GM12878 (cell line): ENCODE data around the gene PLEKHM1. TPM values are rescaled to one million over a fixed set of nuclear protein-coding genes. Genes with fewer than 3 reads are reported as not detected.

Experiments
- CUX1 ChIP-seq: IDR thresholded peaks from 2 replicates; pipeline ENCODE4 v1.6.1; 2012; ENCODE audit warnings: improper control_type of control experiment, low read depth, low read length; ENCODE audit not compliant: insufficient replicate concordance
- EGR1 ChIP-seq, 2 experiments: IDR thresholded peaks; 1 replicate in 1 of 2; 2 replicates in 1 of 2; pipeline ENCODE4 v1.6.1; 2011 to 2012; ENCODE audit warnings: low read depth in 2 of 2, low read length in 2 of 2, borderline replicate concordance in 1 of 2, mild to moderate bottlenecking in 1 of 2, moderate library complexity in 1 of 2
- ESRRA ChIP-seq: IDR thresholded peaks from 2 replicates; pipeline ENCODE4 v1.6.1; 2012; ENCODE audit warnings: mild to moderate bottlenecking, low read length, improper control_type of control experiment
- GABPA ChIP-seq: IDR thresholded peaks from 2 replicates; pipeline ENCODE4 v1.6.1; 2014; ENCODE audit warnings: antibody characterized with exemption, low read depth, mild to moderate bottlenecking, inconsistent platforms
- HDGF ChIP-seq: fragments of 450-650 bp; IDR thresholded peaks from 2 replicates; pipeline ENCODE4 v1.6.1; 2016; ENCODE audit warnings: antibody characterized with exemption
- MLLT1 ChIP-seq: fragments of 450-650 bp; IDR thresholded peaks from 2 replicates; pipeline ENCODE4 v1.6.1; 2016; ENCODE audit warnings: mild to moderate bottlenecking
- MYC ChIP-seq: IDR thresholded peaks from 2 replicates; pipeline ENCODE4 v1.6.1; 2011; ENCODE audit warnings: mild to moderate bottlenecking, low read length, moderate library complexity, inconsistent platforms; ENCODE audit not compliant: insufficient read depth, insufficient replicate concordance, insufficient read length, severe bottlenecking
- NR2F1 ChIP-seq: fragments of 450-650 bp; conservative IDR thresholded peaks from 2 replicates; pipeline ENCODE4 v1.6.1; 2017; ENCODE audit warnings: mild to moderate bottlenecking
- RAD51 ChIP-seq: fragments of 450-650 bp; IDR thresholded peaks from 2 replicates; pipeline ENCODE4 v1.6.1; 2016; ENCODE audit warnings: moderate library complexity, mild to moderate bottlenecking, inconsistent platforms
- SMAD5 ChIP-seq: IDR thresholded peaks from 2 replicates; pipeline ENCODE4 v1.6.1; 2016; ENCODE audit warnings: antibody characterized with exemption, low read depth
- SPI1 ChIP-seq: IDR thresholded peaks from 2 replicates; pipeline ENCODE4 v1.6.1; 2011; ENCODE audit warnings: low read depth, mild to moderate bottlenecking, low read length, moderate library complexity, borderline replicate concordance; ENCODE audit not compliant: insufficient read depth
- SREBF2 ChIP-seq: IDR thresholded peaks from 2 replicates; pipeline ENCODE4 v1.6.1; 2012; ENCODE audit warnings: mild to moderate bottlenecking, low read length
- STAT3 ChIP-seq: IDR thresholded peaks from 2 replicates; pipeline ENCODE4 v1.6.1; 2011; ENCODE audit warnings: low read depth, low read length, improper control_type of control experiment
- SUPT20H ChIP-seq: IDR thresholded peaks from 2 replicates; pipeline ENCODE4 v1.6.1; 2011; ENCODE audit warnings: low read depth, mild to moderate bottlenecking, low read length, moderate library complexity, borderline replicate concordance; ENCODE audit not compliant: control insufficient read depth
- TCF3 ChIP-seq: IDR thresholded peaks from 2 replicates; pipeline ENCODE4 v1.6.1; 2012; ENCODE audit warnings: low read depth, mild to moderate bottlenecking, low read length, borderline replicate concordance; ENCODE audit not compliant: insufficient read depth
- TCF7 ChIP-seq: IDR thresholded peaks from 2 replicates; pipeline ENCODE4 v1.6.1; 2014; ENCODE audit warnings: antibody characterized with exemption, borderline replicate concordance
- ZSCAN29 ChIP-seq: fragments of 450-650 bp; IDR thresholded peaks from 2 replicates; pipeline ENCODE4 v1.6.1; 2017; ENCODE audit warnings: mild to moderate bottlenecking, moderate library complexity
- polyA plus RNA-seq, 11 experiments: library from polyadenylated mRNA; depleted of rRNA in 4 of 11; unstranded in 6 of 11; stranded (reverse) in 5 of 11; fragments of >200 nt; fragmentation: Nextera tagmentation in 4 of 11; fragmentation: Illumina TruSeq in 1 of 11; extraction: Ambion mirVana in 4 of 11; extraction: Trizol in 1 of 11; gene quantifications; 1 replicate in 1 of 11; 2 replicates in 10 of 11; pipeline versions ENCODE4 v1.2.1 to v1.2.3, GENCODE V29; 2011 to 2016; ENCODE audit warnings: inconsistent platforms in 2 of 11, missing spikeins in 2 of 11, low read depth in 1 of 11
- total RNA-seq, 4 experiments: library from RNA; depleted of rRNA in 3 of 4; stranded (reverse); fragments of >200 nt in 3 of 4; fragmentation: Illumina TruSeq in 1 of 4; extraction: Trizol in 1 of 4; gene quantifications; 2 replicates each; pipeline versions ENCODE4 v1.2.1 to v1.2.3, GENCODE V29; 2013 to 2021
- TF ChIP-seq, protein P1 (sequence below): IDR thresholded peaks from 2 replicates; pipeline ENCODE4 v1.6.1; 2011; ENCODE audit warnings: borderline replicate concordance, low read depth, mild to moderate bottlenecking, moderate library complexity, mixed read lengths, low read length; ENCODE audit not compliant: insufficient read depth; ENCODE audit errors: extremely low read length
- TF ChIP-seq, protein P2 (sequence below): fragments of 150-350 bp; IDR thresholded peaks from 2 replicates; pipeline ENCODE4 v1.6.1; 2014; ENCODE audit warnings: mild to moderate bottlenecking, low read depth, low read length
- TF ChIP-seq, protein P3 (sequence below): fragments of 450-650 bp; IDR thresholded peaks from 2 replicates; pipeline ENCODE4 v1.6.1; 2014; ENCODE audit warnings: mild to moderate bottlenecking

Gene PLEKHM1
- total and polyA plus RNA-seq, 10 of the 15 experiments (the other 5 are each of a cell fraction or from before 2014, with no cell fraction given): 0.21 to 27.8 (median 9.4) TPM

GRCh38 chr17:45428050-45428617 lies 62.4 kb downstream of the PLEKHM1 start (continued):
- TF ChIP-seq, protein P1, sequence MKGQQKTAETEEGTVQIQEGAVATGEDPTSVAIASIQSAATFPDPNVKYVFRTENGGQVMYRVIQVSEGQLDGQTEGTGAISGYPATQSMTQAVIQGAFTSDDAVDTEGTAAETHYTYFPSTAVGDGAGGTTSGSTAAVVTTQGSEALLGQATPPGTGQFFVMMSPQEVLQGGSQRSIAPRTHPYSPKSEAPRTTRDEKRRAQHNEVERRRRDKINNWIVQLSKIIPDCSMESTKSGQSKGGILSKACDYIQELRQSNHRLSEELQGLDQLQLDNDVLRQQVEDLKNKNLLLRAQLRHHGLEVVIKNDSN: no peak
- TF ChIP-seq TCF3 (0 out of 2 replicates have a peak, but pooled peaks have one; percentile 23), GABPA (no peak), ZSCAN29 (no peak), TCF7 (no peak), CUX1 (no peak), STAT3 (no peak), MLLT1 (no peak), NR2F1 (0 out of 2 replicates have a peak, but pooled peaks have one; percentile 12), SMAD5 (no peak), SUPT20H (no peak), HDGF (peak; percentile 90; the same call in 1 of the 2 replicates), MYC (no peak), RAD51 (no peak), ESRRA (no peak), EGR1 (IDR thresholded peaks at IDR 0.05; ENCODE audit: borderline replicate concordance in 1 of 2, low read depth in 2 of 2, low read length in 2 of 2) (no peak), SPI1 (peak; percentile 87; the same call in 1 of the 2 replicates), SREBF2 (no peak)
- TF ChIP-seq, protein P2, sequence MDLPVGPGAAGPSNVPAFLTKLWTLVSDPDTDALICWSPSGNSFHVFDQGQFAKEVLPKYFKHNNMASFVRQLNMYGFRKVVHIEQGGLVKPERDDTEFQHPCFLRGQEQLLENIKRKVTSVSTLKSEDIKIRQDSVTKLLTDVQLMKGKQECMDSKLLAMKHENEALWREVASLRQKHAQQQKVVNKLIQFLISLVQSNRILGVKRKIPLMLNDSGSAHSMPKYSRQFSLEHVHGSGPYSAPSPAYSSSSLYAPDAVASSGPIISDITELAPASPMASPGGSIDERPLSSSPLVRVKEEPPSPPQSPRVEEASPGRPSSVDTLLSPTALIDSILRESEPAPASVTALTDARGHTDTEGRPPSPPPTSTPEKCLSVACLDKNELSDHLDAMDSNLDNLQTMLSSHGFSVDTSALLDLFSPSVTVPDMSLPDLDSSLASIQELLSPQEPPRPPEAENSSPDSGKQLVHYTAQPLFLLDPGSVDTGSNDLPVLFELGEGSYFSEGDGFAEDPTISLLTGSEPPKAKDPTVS: no peak
- TF ChIP-seq, protein P3, sequence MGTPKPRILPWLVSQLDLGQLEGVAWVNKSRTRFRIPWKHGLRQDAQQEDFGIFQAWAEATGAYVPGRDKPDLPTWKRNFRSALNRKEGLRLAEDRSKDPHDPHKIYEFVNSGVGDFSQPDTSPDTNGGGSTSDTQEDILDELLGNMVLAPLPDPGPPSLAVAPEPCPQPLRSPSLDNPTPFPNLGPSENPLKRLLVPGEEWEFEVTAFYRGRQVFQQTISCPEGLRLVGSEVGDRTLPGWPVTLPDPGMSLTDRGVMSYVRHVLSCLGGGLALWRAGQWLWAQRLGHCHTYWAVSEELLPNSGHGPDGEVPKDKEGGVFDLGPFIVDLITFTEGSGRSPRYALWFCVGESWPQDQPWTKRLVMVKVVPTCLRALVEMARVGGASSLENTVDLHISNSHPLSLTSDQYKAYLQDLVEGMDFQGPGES: no peak
